HG03442 (cell line): ENCODE results near the gene RAB7A.
A peak's percentile ranks its signal among the peaks of the same experiment; 100 is the strongest.
"Not testable (repeated sequence)": the region's sequence is repeated elsewhere in the genome, so short reads cannot be mapped to it uniquely, and the experiment has no call there.

Experiments used
- ATAC-seq: cut with Tn5 transposase; IDR thresholded peaks from one replicate; pipeline ENCODE4 v1.9.1; 2021; ENCODE audit warnings: mild to moderate bottlenecking, moderate library complexity; ENCODE audit not compliant: unreplicated experiment

The RAB7A gene

GRCh38 chr3:128710816-128711433, 15.1 kb upstream of the RAB7A start:
- ATAC-seq = no peak

- ATAC-seq = no peak
Measured at GRCh38 chr3:128712848-128713247, 13.1 kb upstream of the RAB7A start.

GRCh38 chr3:128714887-128715491, 11.0 kb upstream of the RAB7A start:
- no peak for ATAC-seq

GRCh38 chr3:128718892-128719291, 7.1 kb upstream of the RAB7A start:
- not testable (repeated sequence) for ATAC-seq

GRCh38 chr3:128720891-128721290, 5.1 kb upstream of the RAB7A start:
- no peak for ATAC-seq

- ATAC-seq = no peak
Measured at GRCh38 chr3:128723477-128723876, 2.5 kb upstream of the RAB7A start.

GRCh38 chr3:128725547-128726022, 398 bp upstream of the RAB7A start:
- ATAC-seq = peak; percentile 5

- ATAC-seq = no peak
Measured at GRCh38 chr3:128727059-128727458, 1.1 kb downstream of the RAB7A start.

- ATAC-seq = no peak
Measured at GRCh38 chr3:128727485-128727884, 1.5 kb downstream of the RAB7A start.

GRCh38 chr3:128727996-128728395, 2.0 kb downstream of the RAB7A start:
- no peak for ATAC-seq

- not testable (repeated sequence) for ATAC-seq
Measured at GRCh38 chr3:128728521-128728920, 2.5 kb downstream of the RAB7A start.

- no peak for ATAC-seq
Measured at GRCh38 chr3:128730471-128730870, 4.5 kb downstream of the RAB7A start.

- ATAC-seq = peak; percentile 74
Measured at GRCh38 chr3:128734523-128735189, 8.7 kb downstream of the RAB7A start.

- no peak for ATAC-seq
Measured at GRCh38 chr3:128735287-128735686, 9.3 kb downstream of the RAB7A start.

GRCh38 chr3:128735884-128736283, 9.9 kb downstream of the RAB7A start:
- ATAC-seq = no peak

GRCh38 chr3:128736601-128737000, 10.6 kb downstream of the RAB7A start:
- ATAC-seq = no peak

GRCh38 chr3:128740621-128741020, 14.6 kb downstream of the RAB7A start:
- ATAC-seq = no peak

GRCh38 chr3:128742821-128743594, 17.0 kb downstream of the RAB7A start:
- no peak for ATAC-seq

- ATAC-seq = no peak
Measured at GRCh38 chr3:128745742-128746141, 19.8 kb downstream of the RAB7A start.

GRCh38 chr3:128746881-128747280, 20.9 kb downstream of the RAB7A start:
- no peak for ATAC-seq

GRCh38 chr3:128748557-128748956, 22.6 kb downstream of the RAB7A start:
- no peak for ATAC-seq
